Measurements from ENCODE around the gene NDFIP2.

Gene NDFIP2, protein sequence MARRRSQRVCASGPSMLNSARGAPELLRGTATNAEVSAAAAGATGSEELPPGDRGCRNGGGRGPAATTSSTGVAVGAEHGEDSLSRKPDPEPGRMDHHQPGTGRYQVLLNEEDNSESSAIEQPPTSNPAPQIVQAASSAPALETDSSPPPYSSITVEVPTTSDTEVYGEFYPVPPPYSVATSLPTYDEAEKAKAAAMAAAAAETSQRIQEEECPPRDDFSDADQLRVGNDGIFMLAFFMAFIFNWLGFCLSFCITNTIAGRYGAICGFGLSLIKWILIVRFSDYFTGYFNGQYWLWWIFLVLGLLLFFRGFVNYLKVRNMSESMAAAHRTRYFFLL

GRCh38 chr13:79480954-79481684 is at the start of gene NDFIP2:
TSS of gene NDFIP2 (plus strand) at chr13:79481155. CDS start at chr13:79481204, 49 bp downstream.
- peak; percentile 93 to 96 for DNase-seq (ENCODE audit: low read depth in 2 of 2)

GRCh38 chr13:79432086-79432485 is 48.9 kb upstream of the NDFIP2 start:
- no peak for DNase-seq (ENCODE audit: low read depth in 2 of 2)

DNA sequence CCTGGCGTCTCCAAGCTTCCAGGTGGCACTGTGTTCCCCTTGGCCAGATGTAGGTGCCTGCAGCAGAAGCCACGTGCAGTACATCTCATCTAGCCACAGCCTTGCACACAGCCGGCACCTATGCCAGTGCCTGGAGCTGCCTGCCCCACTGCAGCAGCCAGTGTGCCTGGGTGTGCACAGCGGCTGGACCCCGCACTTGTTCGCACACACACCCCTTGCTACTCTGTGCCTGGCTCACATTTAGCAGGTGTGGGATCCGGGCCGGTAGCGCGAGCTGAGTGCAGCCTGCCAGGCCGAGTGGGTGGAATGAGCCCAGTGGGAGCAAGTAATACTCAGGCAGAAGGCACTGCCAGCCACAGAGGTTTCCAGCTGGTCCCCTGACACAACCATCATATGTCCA is 48.0 kb upstream of the NDFIP2 start:
- no peak for DNase-seq (ENCODE audit: low read depth in 2 of 2)

DNA sequence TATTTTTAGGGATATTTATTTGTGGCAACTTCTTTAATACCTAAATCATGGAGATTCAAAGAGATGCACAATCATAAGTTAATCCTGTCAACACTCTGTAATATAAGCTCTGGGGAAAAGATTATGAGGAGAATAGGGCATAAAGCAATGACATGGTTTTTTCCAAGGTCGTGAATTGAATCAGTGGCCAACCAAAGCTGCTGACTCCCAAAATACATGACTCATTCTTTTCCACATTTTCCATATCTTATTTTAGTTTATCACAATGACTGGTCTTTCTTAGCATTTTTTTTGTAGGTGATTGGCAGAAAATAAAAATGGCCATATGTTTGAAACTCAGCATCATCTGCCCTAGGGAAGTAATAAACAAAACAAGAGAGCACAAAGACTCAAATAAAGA is 46.4 kb upstream of the NDFIP2 start:
- DNase-seq (ENCODE audit: low read depth in 2 of 2), result no peak

GRCh38 chr13:79435561-79435990 is 45.4 kb upstream of the NDFIP2 start:
- DNase-seq (ENCODE audit: low read depth in 2 of 2), result no peak

DNA sequence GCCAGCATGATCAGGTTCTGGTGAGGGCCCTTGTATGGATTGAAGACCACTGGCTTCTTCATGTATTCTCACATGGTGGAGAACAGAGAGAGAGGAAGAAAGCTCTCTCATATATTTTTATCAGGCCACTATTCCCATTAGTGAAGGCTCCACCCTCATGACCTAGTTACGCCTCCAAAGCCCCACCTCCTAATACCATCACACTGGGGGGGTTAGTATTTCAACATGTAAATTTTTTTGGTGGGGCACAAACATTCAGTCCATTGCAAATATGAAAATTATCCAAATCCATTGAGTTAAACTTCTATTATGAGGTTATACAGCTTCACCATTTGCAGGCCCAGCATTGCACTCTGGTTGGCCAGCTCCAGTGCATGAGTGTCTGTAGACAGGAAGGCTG is 41.7 kb upstream of the NDFIP2 start:
- DNase-seq (ENCODE audit: low read depth in 2 of 2), result no peak

DNA sequence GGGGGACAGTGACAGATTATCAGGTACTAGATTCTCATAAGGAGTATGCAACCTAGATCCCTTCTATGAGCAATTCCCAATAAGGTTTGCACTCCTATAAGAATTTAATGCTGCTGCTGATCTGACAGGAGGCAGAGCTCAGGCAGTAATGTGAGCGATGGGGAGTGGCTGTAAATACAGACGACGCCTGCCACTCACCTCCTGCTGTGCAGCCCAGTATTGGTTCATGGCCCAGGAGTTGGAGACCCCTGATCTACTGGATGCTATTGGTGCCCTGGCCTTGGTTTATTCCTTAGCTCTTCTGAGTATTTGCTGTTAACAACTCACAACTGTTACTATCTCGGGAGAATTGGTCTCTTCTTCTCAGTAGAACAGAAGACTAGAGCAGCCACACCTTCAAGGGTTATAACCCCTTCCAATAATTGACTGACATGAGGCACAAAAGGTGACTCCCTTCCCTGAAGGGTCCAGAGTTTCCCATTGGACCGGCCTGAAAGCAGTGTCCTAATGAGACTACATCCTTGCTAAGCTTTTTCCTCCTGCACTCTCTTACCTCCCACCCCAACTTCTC is 39.9 kb upstream of the NDFIP2 start:
- no peak for DNase-seq (ENCODE audit: low read depth in 2 of 2)

- no peak for DNase-seq (ENCODE audit: low read depth in 2 of 2)
Measured at GRCh38 chr13:79442221-79442620, 38.7 kb upstream of the NDFIP2 start.

- no peak for DNase-seq (ENCODE audit: low read depth in 2 of 2)
Measured at GRCh38 chr13:79442706-79443105, 38.2 kb upstream of the NDFIP2 start.

- DNase-seq (ENCODE audit: low read depth in 2 of 2), result no peak
Measured at GRCh38 chr13:79445968-79446645, 34.8 kb upstream of the NDFIP2 start.

DNA sequence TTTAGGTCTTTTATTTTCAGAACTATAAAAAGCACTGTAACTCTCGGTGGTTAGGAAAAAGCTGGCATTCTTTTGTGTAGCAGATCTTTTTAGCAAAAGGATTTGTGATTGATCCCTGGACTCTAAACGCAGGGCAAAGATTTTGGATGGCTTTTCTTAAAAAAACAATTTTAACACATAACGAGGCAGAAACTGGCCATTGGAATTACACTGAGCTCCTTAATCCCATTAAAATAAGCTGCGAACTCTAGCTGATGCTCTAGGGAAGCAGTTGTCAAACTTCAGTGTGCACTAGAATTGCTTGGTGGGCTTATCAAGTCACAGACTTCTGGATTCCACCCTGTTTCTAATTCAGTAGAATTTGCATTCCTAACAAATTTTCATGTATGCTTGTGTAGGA is 33.8 kb upstream of the NDFIP2 start:
- DNase-seq (ENCODE audit: low read depth in 2 of 2), result no peak

DNA sequence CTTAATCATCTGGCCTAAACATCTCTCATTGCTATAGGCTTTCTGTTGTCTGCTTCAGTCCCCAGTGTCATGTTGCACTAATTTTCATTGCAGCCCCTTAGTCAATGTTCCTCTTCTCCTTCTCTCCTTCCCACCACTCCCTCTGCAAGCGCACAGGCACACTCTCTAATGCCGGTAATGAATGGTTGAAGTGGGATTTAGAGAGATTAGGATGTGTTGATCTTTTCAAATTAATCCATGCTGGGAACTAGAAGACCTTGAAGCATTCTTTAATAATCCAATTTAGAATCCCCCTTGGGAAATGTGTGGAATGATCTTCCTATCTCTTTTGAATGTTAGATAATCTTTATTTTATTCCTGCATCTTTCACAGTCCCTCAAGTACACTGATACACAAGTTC is 33.2 kb upstream of the NDFIP2 start:
- DNase-seq (ENCODE audit: low read depth in 2 of 2), result no peak

GRCh38 chr13:79448413-79448812 is 32.5 kb upstream of the NDFIP2 start:
- no peak for DNase-seq (ENCODE audit: low read depth in 2 of 2)

DNA sequence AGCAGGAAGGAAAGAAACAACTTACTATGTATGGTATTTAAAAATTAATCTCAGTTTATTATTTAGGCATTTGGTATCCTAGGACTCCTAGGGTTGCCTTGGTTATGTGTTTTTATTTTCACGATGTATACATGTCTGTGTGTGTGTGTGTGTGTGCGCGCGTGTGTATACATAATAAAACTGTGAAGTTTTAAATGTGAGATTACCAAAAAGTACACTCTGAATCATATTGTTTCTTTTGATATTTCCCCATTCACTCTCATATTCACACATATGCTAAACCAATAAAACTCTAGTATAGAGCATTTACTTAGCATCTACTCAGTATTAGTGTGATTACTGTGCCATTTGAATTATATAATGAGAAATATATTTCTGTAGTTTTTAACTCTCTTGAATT is 30.8 kb upstream of the NDFIP2 start:
- DNase-seq (ENCODE audit: low read depth in 2 of 2), result no peak

- DNase-seq (ENCODE audit: low read depth in 2 of 2), result peak; percentile 91 to 96
Measured at GRCh38 chr13:79451500-79451962, 29.4 kb upstream of the NDFIP2 start.

GRCh38 chr13:79452239-79452913 is 28.6 kb upstream of the NDFIP2 start:
- DNase-seq (ENCODE audit: low read depth in 2 of 2), result no peak

DNA sequence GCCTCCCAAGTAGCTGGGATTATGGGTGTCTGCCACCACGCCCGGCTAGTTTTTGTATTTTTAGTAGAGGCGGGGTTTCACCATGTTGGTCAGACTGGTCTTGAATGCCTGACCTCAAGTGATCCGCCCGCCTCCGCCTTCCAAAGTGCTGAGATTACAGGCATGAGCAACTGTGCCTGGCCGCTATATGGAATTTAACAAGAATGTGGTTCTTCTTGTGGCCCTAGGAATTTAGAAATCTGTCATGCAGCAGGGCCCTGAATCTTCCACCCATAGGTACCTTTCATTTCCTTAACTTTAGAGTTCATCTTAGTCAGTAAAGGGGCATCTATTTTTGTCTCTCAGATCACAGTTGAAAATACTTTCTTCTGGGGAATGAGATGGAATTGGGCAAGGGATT is 25.6 kb upstream of the NDFIP2 start:
- no peak for DNase-seq (ENCODE audit: low read depth in 2 of 2)

DNA sequence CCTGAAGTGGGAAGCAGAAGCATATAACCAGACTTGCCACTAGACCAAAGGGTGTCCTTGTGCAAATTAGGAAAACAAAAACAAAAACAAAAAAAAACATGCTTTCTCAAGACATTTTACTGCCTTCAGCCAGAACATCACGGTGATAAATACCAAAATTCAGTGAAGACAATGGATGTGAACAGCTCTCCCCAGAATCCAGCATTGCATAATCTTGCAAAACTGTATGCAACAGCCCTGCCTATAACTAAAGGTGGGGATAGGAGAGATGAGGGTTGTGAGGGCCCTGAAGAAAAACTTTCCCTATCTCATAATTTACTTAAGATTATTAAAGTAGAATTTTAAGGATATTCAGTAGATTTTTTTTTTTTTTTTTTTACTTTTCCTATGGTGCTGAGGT is 24.9 kb upstream of the NDFIP2 start:
- no peak for DNase-seq (ENCODE audit: low read depth in 2 of 2)

- no peak for DNase-seq (ENCODE audit: low read depth in 2 of 2)
Measured at GRCh38 chr13:79456656-79457365, 24.1 kb upstream of the NDFIP2 start.

GRCh38 chr13:79457390-79457789 is 23.6 kb upstream of the NDFIP2 start:
- no peak for DNase-seq (ENCODE audit: low read depth in 2 of 2)

GRCh38 chr13:79457948-79458347 is 23.0 kb upstream of the NDFIP2 start:
- no peak for DNase-seq (ENCODE audit: low read depth in 2 of 2)
